IPS-18a (cell line): Measurements from ENCODE around the gene TMEM30B.

Experiments used
- H3K27ac ChIP-seq: one replicate; pipeline ENCODE4 v1.5.1; 2013; ENCODE audit warnings: low read length
- H3K27me3 ChIP-seq: one replicate; pipeline ENCODE4 v1.6.1; 2013; ENCODE audit warnings: mild to moderate bottlenecking, low read length; ENCODE audit not compliant: control insufficient read depth, insufficient read depth
- H3K36me3 ChIP-seq: one replicate; pipeline ENCODE4 v1.6.1; 2013; ENCODE audit warnings: low read depth, low read length; ENCODE audit not compliant: control insufficient read depth
- H3K4me1 ChIP-seq: one replicate; pipeline ENCODE4 v1.6.1; 2013; ENCODE audit warnings: low read depth, low read length; ENCODE audit not compliant: control insufficient read depth
- H3K4me3 ChIP-seq: one replicate; pipeline ENCODE4 v1.5.1; 2013; ENCODE audit warnings: low read length
- H3K9ac ChIP-seq: one replicate; pipeline ENCODE4 v1.6.1; 2013; ENCODE audit warnings: mild to moderate bottlenecking, low read length, moderate library complexity
- H3K9me3 ChIP-seq: one replicate; pipeline ENCODE4 v1.6.1; 2013; ENCODE audit warnings: low read depth, low read length; ENCODE audit not compliant: control insufficient read depth

TMEM30B gene

DNA sequence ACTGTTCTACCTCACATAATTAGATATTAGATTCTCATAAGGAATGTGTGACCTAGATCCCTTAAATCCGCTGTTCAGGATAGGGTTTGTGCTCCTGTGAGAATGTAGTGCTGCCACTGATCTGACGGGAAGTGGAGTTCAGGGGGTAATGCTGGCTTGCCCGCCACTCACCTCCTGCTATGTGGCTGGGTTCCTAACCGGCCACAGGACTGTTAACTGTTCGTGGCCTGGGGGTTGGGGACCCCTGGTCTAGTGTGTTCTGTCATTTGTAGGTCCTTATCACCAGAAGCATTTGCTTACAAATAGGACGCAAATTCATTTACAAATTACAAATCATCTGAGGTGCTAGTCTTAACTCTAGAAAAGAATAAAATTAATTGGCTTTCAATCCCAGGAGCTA is 16.4 kb upstream of the TMEM30B start:
- H3K4me3 ChIP-seq, result no peak overlapping the region
- H3K9ac ChIP-seq, result no peak overlapping the region
- peaks cover 21% of the 10 kb centered on the region for H3K4me1 ChIP-seq
- H3K27me3 ChIP-seq, result no peaks in the 10 kb centered on the region
- no peak overlapping the region for H3K27ac ChIP-seq
- H3K36me3 ChIP-seq, result no peaks in the 10 kb centered on the region
- no peaks in the 10 kb centered on the region for H3K9me3 ChIP-seq

GRCh38 chr14:61296719-61297502 is 15.8 kb upstream of the TMEM30B start:
- H3K27ac ChIP-seq, result no peak overlapping the region
- no peak overlapping the region for H3K9ac ChIP-seq
- no peak overlapping the region for H3K4me3 ChIP-seq
- H3K4me1 ChIP-seq, result peaks cover 21% of the 10 kb centered on the region
- H3K27me3 ChIP-seq, result no peaks in the 10 kb centered on the region
- H3K36me3 ChIP-seq, result no peaks in the 10 kb centered on the region
- H3K9me3 ChIP-seq, result no peaks in the 10 kb centered on the region

DNA sequence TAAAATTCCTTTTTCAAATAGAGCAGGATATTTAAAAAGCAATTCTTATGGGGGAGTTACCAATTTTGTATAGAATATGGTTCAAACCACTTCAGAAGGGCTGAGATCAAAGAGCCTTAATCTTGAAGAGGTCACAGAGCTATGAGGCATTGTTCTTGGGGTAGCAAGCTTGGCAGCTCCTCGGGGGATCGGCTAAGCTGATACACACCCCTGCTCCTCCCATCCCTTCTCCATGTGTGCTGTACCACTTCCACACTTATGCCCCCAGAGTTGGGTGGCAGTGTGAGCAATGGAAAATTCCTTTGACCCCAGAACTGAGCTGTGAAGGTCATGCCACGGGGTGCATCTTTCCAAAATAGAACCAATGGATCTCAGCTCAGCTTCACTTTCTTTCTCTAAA is 15.0 kb upstream of the TMEM30B start:
- Histone ChIP-seq H3K36me3 (no peaks in the 10 kb centered on the region), H3K27me3 (no peaks in the 10 kb centered on the region), H3K27ac (no peak overlapping the region), H3K4me1 (peaks cover 20% of the 10 kb centered on the region), H3K4me3 (no peak overlapping the region), H3K9ac (no peak overlapping the region), H3K9me3 (no peaks in the 10 kb centered on the region)

GRCh38 chr14:61290701-61291100 is 9.6 kb upstream of the TMEM30B start:
- Histone ChIP-seq H3K27ac (no peak overlapping the region), H3K9ac (no peak overlapping the region), H3K36me3 (no peaks in the 10 kb centered on the region), H3K27me3 (no peaks in the 10 kb centered on the region), H3K4me3 (no peak overlapping the region), H3K4me1 (no peaks in the 10 kb centered on the region), H3K9me3 (no peaks in the 10 kb centered on the region)

DNA sequence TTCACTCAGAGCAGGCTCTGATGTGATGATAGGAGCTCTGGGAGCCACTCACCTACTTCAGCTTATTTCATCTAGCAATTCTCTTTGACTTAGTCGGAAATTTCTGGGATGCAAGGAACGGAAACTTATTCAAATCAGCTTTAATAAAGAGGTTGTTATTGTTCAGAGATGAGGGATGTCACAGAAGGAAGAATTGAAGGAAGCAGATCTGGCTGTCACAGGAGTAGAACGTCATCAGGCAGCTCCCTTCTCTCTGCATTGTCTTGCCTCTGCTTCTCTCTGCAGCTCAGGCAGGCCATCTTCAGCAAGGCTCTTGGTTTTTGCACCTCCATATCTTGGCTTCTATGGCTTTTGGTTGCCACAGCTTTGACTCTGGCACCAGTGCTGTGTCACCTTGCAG is 7.6 kb upstream of the TMEM30B start:
- Histone ChIP-seq H3K36me3 (no peaks in the 10 kb centered on the region), H3K4me1 (no peaks in the 10 kb centered on the region), H3K9ac (no peak overlapping the region), H3K9me3 (no peaks in the 10 kb centered on the region), H3K4me3 (no peak overlapping the region), H3K27ac (no peak overlapping the region), H3K27me3 (peaks cover 5% of the 10 kb centered on the region)

DNA sequence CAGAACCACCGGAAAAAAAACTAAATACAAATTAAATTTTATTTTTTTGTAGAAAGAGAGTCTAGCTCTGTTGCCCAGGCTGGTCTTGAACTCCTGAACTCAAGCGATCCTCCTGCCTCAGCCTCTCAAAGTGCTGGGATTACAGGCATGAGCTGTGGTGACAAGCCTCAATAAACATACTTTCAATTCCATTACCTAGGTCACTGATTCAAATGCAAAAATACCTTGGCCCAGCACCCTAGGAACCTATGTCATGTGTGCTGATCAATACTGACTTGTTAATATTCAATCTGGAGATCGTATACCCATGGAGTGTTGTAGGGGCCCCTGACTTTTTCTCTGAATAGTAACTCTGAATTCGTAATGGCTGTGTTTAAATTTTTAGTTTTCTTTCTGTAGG is 7.1 kb upstream of the TMEM30B start:
- Histone ChIP-seq H3K9me3 (no peaks in the 10 kb centered on the region), H3K27ac (no peak overlapping the region), H3K36me3 (no peaks in the 10 kb centered on the region), H3K9ac (no peak overlapping the region), H3K4me3 (no peak overlapping the region), H3K4me1 (no peaks in the 10 kb centered on the region), H3K27me3 (peaks cover 5% of the 10 kb centered on the region)

- peaks cover 10% of the 10 kb centered on the region for H3K27me3 ChIP-seq
- H3K9ac ChIP-seq, result no peak overlapping the region
- no peaks in the 10 kb centered on the region for H3K4me1 ChIP-seq
- H3K9me3 ChIP-seq, result no peaks in the 10 kb centered on the region
- H3K4me3 ChIP-seq, result no peak overlapping the region
- no peak overlapping the region for H3K27ac ChIP-seq
- H3K36me3 ChIP-seq, result no peaks in the 10 kb centered on the region
These were observed 6.1 kb upstream of the TMEM30B start for GRCh38 chr14:61287196-61287595.

DNA sequence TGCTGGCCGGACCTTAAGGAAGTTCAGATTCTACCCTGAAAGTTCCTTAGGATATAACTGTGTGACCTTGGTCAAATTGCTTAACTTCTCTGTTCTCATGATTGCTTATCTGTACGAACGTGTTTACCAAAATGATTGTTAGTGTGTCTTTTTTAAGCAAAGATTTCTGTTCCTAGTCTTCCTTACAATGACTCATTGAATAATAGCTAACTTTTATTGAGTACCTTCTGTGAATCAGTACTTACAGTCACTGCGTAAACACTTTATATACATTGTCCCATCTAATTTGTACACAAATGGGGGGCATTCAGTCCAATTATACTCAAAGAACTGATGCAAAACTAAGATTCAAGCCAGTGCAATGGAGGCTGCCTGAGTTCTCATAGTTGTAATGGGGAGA is 4.2 kb upstream of the TMEM30B start:
- Histone ChIP-seq H3K4me1 (no peaks in the 10 kb centered on the region), H3K4me3 (no peak overlapping the region), H3K27ac (no peak overlapping the region)

DNA sequence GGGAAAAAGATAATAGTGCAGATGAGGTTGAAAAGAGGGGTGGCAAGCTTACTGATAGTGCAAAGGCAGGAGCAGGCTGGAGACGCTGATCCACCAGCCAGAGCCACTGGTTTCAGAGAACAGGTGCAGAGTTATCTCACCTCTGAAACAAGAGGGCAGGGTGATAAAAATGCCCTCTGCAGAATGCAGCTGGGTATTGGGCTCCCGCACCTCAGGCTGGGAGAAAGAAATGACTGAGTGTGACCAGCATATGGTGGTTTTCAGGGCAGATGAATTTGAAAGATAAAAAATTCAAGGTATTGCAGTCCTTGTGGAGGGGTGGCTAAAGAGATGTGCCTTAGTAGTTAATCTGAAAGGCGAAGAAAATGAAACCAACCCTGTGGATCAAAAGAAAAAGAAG is 2.9 kb upstream of the TMEM30B start:
- no peaks in the 10 kb centered on the region for H3K9me3 ChIP-seq
- H3K4me3 ChIP-seq, result no peak overlapping the region
- no peaks in the 10 kb centered on the region for H3K36me3 ChIP-seq
- no peak overlapping the region for H3K9ac ChIP-seq
- peaks cover 42% of the 10 kb centered on the region for H3K27me3 ChIP-seq
- no peak overlapping the region for H3K27ac ChIP-seq
- H3K4me1 ChIP-seq, result no peaks in the 10 kb centered on the region

More for the DNA sequence above, 4.2 kb upstream of the TMEM30B start:
- Histone ChIP-seq H3K9me3 (no peaks in the 10 kb centered on the region), H3K9ac (no peak overlapping the region), H3K27me3 (peaks cover 29% of the 10 kb centered on the region), H3K36me3 (no peaks in the 10 kb centered on the region)

DNA sequence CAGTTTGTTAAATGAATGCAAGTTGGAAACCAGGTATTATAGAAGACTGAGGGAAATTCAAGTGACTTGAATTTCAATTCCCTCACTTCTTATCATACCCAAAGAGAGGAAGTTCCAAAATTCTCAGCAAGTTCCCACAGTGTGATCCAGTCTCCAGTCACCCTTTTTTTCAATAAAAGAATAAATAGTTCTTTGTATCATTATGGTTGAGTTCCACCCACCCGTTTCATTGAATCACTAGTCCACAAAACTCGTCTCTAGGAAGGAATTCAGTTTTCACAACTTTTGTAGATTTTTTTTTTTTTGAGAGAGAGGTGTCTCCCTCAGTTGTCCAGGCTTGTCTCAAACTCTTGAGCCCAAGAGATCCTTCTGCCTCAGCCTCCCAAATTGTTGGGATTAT is 1.6 kb upstream of the TMEM30B start:
- H3K4me1 ChIP-seq, result no peaks in the 10 kb centered on the region
- no peak overlapping the region for H3K27ac ChIP-seq
- H3K9ac ChIP-seq, result no peak overlapping the region
- no peak overlapping the region for H3K4me3 ChIP-seq
- H3K27me3 ChIP-seq, result peaks cover 51% of the 10 kb centered on the region
- no peaks in the 10 kb centered on the region for H3K36me3 ChIP-seq
- no peaks in the 10 kb centered on the region for H3K9me3 ChIP-seq

DNA sequence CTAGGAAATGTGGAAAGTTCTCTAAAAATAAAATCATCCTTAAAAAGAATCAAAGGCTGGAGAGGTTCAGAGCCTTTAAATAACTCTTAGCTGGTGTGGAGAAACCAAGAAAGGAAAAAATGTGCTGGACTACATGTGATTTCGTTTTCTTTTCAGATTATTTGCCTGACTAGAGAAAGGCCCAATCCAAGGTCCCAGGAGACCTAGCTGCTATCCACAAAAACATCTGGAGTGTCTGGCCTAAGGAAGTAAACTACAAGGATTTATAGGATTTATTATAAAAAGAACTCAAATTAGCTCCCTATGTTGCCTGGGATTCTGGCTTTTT is 774 bp upstream of the TMEM30B start:
- Histone ChIP-seq H3K9me3 (no peaks in the 10 kb centered on the region), H3K36me3 (no peaks in the 10 kb centered on the region), H3K4me3 (peak overlapping the region; percentile 64), H3K27ac (no peak overlapping the region), H3K27me3 (peaks cover 51% of the 10 kb centered on the region), H3K4me1 (no peaks in the 10 kb centered on the region), H3K9ac (no peak overlapping the region)

DNA sequence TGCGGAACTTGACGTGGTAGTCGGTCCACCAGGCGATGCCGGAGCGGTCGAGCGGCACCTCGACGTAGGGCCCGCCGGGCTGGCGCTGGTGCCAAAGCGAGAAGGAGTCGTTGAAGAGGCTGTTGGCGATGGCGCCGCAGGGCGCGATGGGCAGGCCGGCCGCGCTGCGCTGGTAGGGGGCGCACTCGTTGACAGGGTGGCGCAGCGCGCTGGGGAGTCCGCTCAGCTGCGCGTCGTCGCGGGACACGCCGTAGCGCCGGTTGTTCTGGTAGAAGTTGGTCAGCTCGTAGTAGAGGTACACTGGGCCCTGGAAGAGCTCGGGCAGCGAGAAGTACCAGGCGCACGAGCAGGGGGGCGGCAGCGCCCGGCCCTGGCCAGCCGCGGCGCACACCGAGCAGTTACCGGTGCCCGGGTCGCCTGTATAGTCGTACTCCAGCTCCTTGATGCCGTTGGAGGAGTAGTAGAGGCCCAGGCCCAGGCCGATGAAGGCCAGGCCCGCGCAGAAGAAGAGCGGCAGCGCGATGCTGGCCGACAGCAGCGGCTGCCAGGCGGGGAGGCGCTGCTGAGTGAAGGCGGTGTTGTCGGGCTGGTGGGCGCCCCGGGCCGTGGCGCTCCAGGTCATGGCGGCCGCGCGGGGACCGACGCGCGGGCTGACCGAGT is 482 bp downstream of the TMEM30B start:
- Histone ChIP-seq H3K27ac (no peak overlapping the region), H3K9me3 (no peaks in the 10 kb centered on the region), H3K36me3 (no peaks in the 10 kb centered on the region), H3K4me3 (peak overlapping the region; percentile 64), H3K9ac (peak overlapping the region; percentile 12), H3K4me1 (no peaks in the 10 kb centered on the region), H3K27me3 (peaks cover 51% of the 10 kb centered on the region)
